ENCODE results near the gene TMEM178B. TPM values are rescaled to one million over a fixed set of nuclear protein-coding genes. Genes with fewer than 3 reads are reported as not detected.

The TMEM178B gene
- total RNA-seq, 4 donors from 2014 or later = 7.7 to 49.9 (median 25.9) TPM

DNA sequence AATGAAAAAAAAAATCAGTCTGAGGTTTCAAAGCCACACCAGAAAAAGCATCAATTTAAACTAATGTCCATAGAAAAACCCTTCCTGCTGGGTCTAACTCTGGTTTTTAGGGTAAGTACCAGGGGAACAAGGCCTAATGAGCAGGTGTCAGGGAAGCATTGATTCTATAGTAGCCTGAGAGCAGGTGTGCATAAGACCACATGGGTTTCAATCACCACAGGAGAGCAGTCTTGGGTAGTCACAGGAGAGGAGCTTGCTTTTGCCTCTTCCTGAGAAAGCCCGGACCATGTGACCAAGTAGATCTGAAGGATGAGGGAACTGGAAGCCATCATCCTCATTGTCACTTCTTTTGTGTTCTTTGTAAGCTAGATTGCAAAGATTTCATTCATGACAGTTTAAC is 411.0 kb downstream of the TMEM178B start:
- no peak overlapping the region for H3K27ac ChIP-seq
- intact Hi-C loops (cut with DNase I) = no loop called here
- H3K9me3 ChIP-seq = no peaks in the 10 kb centered on the region
- H3K4me1 ChIP-seq = no peaks in the 10 kb centered on the region
- no peaks in the 10 kb centered on the region for H3K36me3 ChIP-seq
- no peak for TF ChIP-seq POLR2A (IDR thresholded peaks at IDR 0.05)
- TF ChIP-seq, protein P1, sequence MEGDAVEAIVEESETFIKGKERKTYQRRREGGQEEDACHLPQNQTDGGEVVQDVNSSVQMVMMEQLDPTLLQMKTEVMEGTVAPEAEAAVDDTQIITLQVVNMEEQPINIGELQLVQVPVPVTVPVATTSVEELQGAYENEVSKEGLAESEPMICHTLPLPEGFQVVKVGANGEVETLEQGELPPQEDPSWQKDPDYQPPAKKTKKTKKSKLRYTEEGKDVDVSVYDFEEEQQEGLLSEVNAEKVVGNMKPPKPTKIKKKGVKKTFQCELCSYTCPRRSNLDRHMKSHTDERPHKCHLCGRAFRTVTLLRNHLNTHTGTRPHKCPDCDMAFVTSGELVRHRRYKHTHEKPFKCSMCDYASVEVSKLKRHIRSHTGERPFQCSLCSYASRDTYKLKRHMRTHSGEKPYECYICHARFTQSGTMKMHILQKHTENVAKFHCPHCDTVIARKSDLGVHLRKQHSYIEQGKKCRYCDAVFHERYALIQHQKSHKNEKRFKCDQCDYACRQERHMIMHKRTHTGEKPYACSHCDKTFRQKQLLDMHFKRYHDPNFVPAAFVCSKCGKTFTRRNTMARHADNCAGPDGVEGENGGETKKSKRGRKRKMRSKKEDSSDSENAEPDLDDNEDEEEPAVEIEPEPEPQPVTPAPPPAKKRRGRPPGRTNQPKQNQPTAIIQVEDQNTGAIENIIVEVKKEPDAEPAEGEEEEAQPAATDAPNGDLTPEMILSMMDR (IDR thresholded peaks at IDR 0.05) = no peak
- no peaks in the 10 kb centered on the region for H3K27me3 ChIP-seq
- DNase-seq = no peak
- 36 to 80% methylated on average over 1 of the region's 1 CpG for WGBS, 2 donors
- no peak overlapping the region for H3K4me3 ChIP-seq (replicated peaks in 1 of 3)

DNA sequence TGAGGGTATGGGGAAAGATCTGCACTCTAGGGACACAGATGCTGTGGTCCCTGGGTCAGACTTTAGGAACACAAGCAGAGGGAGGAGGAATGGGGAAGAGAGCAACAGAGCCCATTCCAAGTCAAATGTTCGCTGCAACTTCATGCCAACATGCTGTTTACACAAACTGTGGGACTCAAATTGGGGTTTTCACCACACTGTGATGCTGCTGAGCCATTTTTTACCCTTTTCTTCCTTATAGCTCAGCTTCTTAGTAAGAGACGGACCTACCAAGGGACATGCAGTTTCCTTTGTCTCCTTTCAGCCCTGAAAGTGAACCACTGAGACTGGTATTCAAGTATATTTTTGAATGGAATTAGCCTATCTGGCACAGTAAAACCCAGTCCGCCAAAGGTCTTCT is 413.1 kb downstream of the TMEM178B start:
- H3K4me3 ChIP-seq (replicated peaks in 1 of 3) = no peak overlapping the region
- WGBS, 2 donors = 87 to 93% methylated on average over 3 of the region's 3 CpGs
- TF ChIP-seq POLR2A (IDR thresholded peaks at IDR 0.05) = no peak
- TF ChIP-seq, protein P1 (IDR thresholded peaks at IDR 0.05) = no peak
- no peak overlapping the region for H3K27ac ChIP-seq
- no peak for DNase-seq
- intact Hi-C loops (cut with DNase I) = no loop called here
- no peaks in the 10 kb centered on the region for H3K27me3 ChIP-seq
- H3K36me3 ChIP-seq = no peaks in the 10 kb centered on the region
- H3K9me3 ChIP-seq = no peaks in the 10 kb centered on the region
- no peaks in the 10 kb centered on the region for H3K4me1 ChIP-seq

DNA sequence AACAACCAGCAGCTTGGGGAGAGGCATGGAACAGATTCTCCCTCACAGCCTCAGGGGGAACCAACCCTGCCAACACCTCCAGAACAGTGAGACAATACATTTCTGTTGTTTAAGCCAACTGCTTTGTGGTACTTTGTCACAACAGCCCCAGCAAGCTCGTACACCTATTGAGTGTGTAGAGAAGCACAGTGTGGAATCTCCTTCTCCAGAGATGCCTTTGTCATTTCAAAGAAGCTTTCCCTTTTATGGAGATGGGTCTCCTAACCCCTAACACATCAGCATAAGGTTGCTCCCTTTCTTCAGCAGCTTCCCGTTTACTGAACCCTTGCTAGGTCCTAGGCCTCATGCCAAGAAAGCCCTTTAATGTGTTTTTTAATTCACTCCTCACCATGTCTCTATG is 416.6 kb downstream of the TMEM178B start:
- Histone ChIP-seq H3K36me3 (no peaks in the 10 kb centered on the region), H3K27me3 (no peaks in the 10 kb centered on the region), H3K27ac (no peak overlapping the region), H3K4me1 (no peaks in the 10 kb centered on the region), H3K9me3 (no peaks in the 10 kb centered on the region), H3K4me3 (replicated peaks in 1 of 3) (no peak overlapping the region)
- 70 to 79% methylated on average over 2 of the region's 2 CpGs for WGBS, 2 donors
- no peak for DNase-seq
- TF ChIP-seq POLR2A (IDR thresholded peaks at IDR 0.05) = no peak
- TF ChIP-seq, protein P1 (IDR thresholded peaks at IDR 0.05) = no peak
- intact Hi-C loops (cut with DNase I) = no loop called here

DNA sequence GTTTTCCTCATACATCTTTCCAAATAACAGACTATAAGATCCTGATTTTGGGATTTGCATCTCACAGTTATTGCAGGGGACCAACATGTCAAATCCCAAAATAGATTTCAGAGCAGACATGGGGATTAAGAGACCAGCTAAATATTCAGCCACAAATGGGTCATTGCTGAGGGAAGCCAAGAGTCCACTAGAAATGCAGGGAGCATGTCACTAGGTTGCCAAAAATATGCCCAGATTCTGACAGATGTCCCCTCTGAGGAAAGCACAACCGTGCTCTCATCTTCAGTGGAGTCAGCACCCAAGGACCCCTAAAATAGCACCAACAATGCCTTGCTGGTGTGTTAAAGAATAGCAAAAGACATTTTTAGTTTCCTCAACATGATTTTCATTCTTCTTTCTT is 421.2 kb downstream of the TMEM178B start:
- WGBS, 2 donors = 80 to 87% methylated on average over 1 of the region's 1 CpG
- no peaks in the 10 kb centered on the region for H3K36me3 ChIP-seq
- H3K4me1 ChIP-seq = no peaks in the 10 kb centered on the region
- no peak overlapping the region for H3K27ac ChIP-seq
- no peaks in the 10 kb centered on the region for H3K27me3 ChIP-seq
- no peaks in the 10 kb centered on the region for H3K9me3 ChIP-seq
- TF ChIP-seq POLR2A (IDR thresholded peaks at IDR 0.05) = no peak
- TF ChIP-seq, protein P1 (IDR thresholded peaks at IDR 0.05) = no peak
- intact Hi-C loops (cut with DNase I) = no loop called here
- no peak overlapping the region for H3K4me3 ChIP-seq (replicated peaks in 1 of 3)
- DNase-seq = no peak

DNA sequence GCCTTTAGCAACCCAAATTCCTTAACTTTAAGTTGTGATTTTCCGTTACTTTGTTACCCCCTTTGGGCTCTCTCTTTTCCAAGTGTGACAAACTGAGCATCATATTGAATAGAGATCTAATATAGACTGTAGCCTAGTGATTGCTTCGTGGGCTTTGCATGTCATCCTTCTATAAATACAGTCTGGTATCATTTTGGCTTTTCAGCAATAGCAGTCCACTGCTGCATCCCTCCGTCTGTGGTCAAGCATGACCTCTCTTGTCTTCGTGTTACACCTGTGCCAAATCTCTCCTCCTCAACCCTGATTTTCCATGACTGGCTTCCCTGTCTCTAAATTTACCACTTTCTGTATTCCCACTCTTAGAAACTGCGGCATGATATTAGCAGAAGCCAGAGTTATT is 423.5 kb downstream of the TMEM178B start:
- Histone ChIP-seq H3K4me1 (no peaks in the 10 kb centered on the region), H3K27me3 (no peaks in the 10 kb centered on the region), H3K36me3 (no peaks in the 10 kb centered on the region), H3K27ac (no peak overlapping the region), H3K9me3 (no peaks in the 10 kb centered on the region), H3K4me3 (replicated peaks in 1 of 3) (no peak overlapping the region)
- DNase-seq = no peak
- intact Hi-C loops (cut with DNase I) = no loop called here
- WGBS, 2 donors = 69 to 70% methylated on average over 5 of the region's 5 CpGs
- TF ChIP-seq, protein P1 (IDR thresholded peaks at IDR 0.05) = no peak
- no peak for TF ChIP-seq POLR2A (IDR thresholded peaks at IDR 0.05)

Data from thyroid gland (tissue), 4 donors.